Measurements from ENCODE around the gene TRUB2.
A peak's percentile ranks its signal among the peaks of the same experiment; 100 is the strongest.

The TRUB2 gene, protein sequence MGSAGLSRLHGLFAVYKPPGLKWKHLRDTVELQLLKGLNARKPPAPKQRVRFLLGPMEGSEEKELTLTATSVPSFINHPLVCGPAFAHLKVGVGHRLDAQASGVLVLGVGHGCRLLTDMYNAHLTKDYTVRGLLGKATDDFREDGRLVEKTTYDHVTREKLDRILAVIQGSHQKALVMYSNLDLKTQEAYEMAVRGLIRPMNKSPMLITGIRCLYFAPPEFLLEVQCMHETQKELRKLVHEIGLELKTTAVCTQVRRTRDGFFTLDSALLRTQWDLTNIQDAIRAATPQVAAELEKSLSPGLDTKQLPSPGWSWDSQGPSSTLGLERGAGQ

DNA sequence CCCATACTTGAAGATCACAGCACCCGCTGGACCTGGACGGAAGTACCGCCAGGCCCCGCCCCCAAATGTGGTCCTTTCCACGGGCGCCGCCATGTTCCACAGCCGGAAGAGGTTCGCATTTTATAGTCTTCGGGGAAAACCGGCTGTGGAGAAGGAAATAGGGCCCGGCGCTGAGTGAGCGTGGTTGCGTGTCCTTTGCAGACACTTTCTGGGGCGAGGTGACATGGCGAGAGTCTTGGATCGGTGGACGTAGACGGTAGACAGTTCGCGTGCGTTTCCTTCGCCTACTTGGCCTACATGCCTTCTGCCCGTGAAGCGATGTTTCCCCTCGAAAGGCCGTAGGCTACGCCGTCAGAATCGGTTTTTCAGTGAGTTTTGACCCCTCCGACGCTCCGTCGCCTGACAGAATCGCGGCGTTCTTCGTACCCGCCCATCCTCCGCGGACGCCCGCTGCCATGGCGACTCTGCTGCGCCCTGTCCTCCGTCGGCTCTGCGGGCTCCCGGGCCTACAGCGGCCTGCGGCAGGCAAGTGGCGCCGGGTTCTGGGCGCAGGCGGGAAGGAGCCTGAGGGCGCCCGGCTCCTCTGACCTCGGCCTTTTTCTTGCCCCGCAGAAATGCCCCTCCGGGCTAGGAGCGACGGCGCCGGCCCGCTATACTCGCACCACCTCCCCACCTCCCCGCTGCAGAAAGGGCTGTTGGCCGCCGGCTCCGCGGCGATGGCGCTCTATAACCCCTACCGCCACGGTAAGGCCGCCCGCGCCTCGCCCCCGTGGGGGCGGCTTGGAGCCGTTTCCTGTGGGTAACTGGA is at the start of gene TRUB2, which contains the start of gene COQ4:
TSS of gene TRUB2 (minus strand) at position 44 of the 808 bp plus-strand sequence. CDS start at position 5, 39 bp downstream.
TSS of gene COQ4 (plus strand) at position 436 of the 808 bp plus-strand sequence. CDS start at position 456, 20 bp downstream.
- DNase-seq (ENCODE audit: low read depth in 2 of 2), result peak; percentile 79 to 87

DNA sequence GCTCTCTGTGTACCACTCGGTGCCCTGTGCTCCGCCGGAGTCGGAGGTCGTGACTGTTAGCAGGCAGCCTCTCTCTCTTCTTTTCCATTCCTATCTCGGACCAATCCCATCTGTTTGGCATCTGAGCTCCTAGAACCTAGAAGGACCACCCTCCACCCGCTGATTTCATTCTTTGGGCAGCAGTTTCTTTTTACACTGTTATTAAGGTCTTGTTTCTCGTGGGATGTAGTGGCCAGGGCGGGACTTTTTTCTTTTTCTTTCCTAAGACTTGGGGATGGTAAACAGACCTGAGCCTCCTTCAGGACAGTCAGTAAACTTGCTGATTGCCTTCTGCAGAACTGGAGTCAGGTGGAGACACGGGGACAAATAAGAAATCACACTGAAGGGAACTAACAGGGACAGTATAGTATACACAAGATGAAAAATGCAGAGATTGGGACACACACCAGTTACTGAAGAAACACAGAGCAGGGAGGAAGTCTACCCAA is 49.4 kb upstream of the TRUB2 start:
- no peak for DNase-seq (ENCODE audit: low read depth in 2 of 2)

DNA sequence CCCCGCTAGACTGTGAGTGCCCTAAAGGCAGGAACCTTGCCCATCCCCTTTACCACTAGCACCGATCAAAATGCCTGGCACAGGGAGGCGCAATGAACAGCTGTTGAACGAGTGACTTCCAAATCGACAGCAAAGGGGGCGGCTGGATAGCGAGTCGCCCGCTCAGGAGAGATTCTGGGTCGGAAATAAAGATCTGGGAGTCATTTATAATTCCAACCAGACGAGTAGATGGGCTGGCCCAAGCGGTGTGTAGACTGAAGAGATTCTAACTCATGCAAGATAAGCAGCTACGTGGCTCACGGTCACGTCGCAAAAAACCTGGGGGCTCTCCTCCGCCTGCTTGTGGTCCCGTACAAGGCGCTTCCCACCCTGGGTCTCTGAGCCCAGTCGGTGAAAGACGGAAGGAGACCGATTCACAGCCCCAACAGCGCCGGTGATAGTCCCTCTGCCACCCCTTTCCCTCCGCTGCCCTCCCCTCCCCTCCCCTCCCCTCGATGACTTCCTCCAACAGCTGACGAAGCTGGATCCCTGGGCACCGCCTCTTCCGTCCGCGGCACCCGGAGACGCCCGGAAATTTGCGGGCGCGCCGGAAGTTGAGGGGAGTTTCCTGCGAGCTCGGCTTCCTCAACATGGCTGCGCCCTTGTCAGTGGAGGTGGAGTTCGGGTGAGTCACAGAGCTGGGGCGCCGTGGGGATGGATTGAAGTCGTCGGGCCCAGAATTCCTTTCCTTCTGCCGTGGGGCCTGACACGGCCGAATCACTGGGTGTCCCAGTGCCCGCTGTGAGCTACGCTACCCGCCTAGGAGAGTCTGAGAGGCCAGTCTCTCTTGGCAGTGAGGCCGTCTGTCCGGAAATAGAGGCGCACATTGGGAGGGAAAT is 48.7 kb upstream of the TRUB2 start, which contains the start of gene URM1:
TSS of gene URM1 (plus strand) at position 623 of the 878 bp plus-strand sequence. CDS start at position 630, 7 bp downstream.
- peak; percentile 80 to 86 for DNase-seq (ENCODE audit: low read depth in 2 of 2)

DNA sequence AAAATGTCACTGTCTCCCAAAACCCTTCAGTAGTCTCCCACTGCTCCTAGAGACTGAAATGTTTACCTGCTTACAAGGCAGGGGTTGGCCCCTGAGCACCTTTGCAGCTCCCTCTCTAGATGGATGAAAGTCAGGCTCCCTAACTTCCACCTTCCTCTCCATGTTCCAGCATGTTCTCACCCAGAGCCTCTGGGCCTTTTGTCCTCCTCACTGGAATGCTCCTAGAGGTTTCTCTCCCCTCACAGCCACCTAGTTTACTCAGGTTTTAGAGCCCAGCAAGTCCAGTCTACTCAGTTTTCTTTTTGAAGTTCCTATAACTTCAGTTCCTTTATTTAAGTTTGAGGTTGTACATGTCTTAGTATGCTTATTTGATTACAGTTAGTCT is 48.1 kb upstream of the TRUB2 start:
- DNase-seq (ENCODE audit: low read depth in 2 of 2), result no peak

DNA sequence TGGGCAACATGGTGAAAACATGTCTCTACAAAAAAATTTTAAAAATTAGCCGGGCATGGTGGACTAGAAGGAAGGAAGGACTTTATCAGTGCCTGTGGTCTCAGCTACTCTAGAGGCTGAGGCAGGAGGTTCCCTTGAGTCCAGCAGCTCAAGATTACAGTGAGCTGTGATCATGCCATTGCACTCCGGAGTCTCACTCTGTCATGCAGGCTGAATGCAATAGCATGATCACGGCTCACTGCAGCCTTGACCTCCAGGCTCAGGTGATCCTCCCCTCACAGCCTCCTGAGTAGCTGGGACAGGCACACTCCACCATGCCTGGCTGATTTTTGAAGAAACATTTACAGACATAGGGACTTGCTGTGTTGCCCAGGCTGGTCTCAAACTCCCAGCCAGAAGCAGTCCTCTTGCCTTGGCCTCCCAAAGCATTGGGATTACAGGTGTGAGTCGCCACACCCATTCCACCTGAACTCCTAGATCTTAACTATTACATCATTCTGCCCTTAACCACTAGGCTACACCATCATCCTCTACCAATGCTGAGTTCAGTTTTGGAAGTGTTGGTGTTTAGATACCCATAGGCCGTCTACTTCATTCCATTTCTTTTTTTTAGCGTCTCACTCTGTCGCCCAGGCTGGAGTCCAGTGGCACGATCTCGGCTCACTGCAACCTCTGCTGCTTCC is 46.9 kb upstream of the TRUB2 start:
- DNase-seq (ENCODE audit: low read depth in 2 of 2), result no peak

DNA sequence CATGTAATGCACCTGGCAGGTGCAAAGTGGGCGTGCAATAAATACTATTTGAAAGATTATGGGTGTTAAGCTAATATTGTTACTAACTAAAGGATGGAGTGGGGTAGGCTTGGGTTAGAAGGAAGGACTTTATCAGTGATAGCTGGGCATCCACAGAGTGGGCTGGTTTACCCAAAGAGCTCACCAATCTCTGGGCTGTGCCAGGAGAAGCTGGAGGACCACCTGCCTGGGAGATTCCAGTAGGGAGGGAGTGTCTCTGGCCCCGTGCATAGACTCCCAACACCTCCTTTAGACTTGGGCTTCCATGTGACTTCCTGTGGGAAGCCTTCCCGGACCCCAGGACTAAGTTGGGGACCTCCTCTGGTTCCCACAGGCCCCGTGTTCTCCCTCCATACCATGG is 43.3 kb upstream of the TRUB2 start:
- no peak for DNase-seq (ENCODE audit: low read depth in 2 of 2)

DNA sequence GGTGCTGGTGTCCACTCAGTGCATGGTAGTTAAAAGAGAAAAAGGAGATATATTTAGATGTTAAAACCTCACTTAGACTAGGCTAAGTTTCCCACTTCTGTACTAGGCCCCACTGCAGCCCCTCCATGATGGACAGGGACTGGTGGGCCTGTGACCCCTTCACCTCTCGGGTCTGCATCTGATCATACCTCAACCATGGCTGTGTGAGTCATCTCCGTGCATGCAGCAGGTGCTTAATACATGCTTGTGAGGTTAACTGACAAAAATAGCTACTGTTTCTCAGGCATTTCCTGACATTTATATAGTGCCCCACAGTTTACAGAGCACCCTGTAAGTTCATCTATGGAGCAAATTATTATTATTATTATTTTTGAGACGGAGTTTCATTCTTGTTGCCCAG is 40.5 kb upstream of the TRUB2 start:
- no peak for DNase-seq (ENCODE audit: low read depth in 2 of 2)

DNA sequence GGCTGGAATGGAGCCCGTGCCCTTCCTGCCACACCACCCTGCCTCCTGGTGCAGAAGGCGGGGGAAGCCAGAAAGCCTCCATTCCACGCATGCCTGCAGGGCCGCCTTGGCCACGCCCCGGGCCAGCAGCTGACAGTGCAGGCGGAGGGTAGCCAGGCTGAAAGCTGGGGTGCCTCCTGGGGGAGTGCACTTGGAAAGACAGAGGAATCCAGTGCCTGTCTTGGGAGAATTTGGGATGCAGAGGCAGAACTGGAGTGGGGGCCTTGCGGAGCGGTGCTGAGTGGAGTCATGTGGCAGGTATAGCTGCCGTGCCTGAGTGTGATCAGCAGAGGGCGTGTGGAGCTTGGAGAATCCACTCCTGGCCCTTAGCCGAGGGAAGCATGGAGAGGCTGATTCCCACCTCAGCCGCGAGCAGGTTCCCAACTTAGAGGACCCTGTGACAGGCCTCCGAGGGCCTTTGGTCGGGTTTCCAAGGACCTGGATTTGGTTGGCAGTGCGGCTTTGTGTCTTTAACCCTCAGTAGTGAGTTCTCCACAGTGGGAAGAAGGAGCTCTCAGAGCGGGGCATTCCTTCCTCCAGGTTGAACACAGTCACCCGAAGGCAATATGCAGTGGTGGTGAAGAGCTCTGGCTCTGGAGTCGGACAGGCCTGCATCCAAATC is 39.9 kb upstream of the TRUB2 start:
- peak in 1 of 2 donors; percentile 24 for DNase-seq (ENCODE audit: low read depth in 2 of 2)

DNA sequence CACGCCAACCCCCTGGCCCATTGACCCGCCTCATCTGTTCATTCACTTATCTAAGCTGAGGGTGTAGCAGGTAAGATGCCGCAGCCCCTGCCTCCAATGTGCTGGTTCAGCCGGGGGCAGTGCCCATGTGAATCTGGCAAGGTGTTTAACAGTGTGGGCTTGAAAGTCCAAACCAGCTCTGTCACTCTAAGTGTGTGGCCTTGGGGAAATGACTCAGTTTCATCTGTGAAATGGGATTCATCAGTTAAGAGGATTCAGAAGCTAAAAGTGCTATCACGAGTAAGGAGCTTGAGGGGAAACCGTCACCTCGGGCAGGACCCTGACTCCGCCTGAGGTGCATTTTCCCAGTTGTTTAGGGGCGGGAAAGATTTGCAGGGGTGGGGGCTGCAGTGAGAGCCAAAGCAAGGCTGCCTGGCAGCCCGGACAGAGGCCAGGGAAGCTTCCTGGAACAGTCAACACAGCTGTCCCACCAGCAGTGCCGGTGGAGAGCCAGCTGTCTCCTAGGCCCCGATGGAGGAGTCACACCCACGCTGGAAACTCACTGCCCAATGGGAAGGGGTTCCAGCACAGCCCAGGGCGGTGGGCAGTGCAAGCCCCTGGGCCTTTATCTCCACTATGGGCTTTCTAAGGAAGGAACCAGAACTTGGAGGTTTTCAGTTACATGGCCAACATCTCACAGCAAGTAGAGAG is 39.2 kb upstream of the TRUB2 start:
- DNase-seq (ENCODE audit: low read depth in 2 of 2), result no peak

DNA sequence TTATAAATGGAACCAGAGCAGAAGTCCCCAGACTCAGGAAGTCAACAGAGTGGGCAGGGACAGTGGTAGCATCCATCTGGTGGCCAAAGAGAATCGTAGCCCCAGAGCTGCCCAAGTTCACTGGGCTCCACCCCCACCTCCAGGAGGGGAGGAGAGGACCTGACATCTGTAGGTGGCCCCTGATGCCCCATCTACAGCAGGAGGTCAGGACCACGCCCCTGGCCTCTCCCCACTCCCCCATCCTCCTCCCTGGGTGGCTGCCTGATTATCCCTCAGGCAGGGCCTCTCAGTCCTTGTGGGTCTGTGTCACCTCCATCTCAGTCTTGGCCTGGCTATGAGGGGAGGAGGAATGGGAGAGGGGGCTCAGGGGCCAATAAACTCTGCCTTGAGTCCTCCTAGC is 38.6 kb upstream of the TRUB2 start:
- no peak for DNase-seq (ENCODE audit: low read depth in 2 of 2)

DNA sequence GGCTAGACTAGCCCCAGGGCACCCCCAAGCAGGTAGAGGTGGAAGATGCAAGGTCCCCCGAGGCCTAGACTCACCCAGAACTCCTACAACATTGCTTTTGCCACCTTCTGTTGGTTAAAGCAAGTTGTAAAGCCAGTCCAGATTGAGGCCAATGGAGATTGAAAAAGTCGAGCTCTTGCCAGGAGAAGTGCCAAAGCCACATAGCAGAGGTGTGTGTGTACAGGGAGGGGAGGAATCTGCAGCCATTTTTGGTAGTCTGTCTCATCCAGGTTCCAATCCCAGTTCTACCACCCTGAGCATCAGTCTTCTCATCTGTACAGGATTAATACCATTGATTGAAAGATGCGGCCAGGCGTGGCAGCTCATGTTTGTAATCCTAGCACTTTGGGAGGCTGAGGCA is 36.6 kb upstream of the TRUB2 start:
- no peak for DNase-seq (ENCODE audit: low read depth in 2 of 2)

DNA sequence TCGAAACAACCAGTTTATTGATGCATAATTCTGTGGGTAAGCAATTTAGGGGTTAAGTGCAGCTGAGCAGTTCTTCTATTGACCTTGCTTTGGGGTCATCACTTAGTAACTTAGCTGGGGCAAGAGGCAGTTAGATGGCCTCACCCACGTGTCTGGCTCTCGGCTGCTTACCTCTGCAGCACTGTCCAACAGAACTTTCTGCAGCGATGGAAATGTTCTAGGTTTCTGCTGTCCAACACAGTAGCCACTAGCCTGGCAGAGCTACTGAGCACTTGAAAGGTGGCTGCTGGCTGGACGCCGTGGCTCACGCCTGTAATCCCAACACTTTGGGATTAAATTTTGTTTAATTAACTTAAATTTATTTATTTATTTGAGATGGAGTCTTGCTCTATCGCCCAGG is 35.8 kb upstream of the TRUB2 start:
- no peak for DNase-seq (ENCODE audit: low read depth in 2 of 2)

DNA sequence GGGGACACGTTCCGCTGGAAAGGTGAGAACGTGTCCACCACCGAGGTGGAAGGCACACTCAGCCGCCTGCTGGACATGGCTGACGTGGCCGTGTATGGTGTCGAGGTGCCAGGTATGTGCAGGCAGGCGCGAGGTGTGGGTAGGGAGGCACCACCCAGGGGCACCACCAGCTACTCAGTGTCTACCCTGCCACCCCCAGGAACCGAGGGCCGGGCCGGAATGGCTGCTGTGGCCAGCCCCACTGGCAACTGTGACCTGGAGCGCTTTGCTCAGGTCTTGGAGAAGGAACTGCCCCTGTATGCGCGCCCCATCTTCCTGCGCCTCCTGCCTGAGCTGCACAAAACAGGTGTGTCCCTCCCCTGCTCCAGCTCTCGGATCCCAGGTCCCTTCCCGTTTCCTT is 33.2 kb upstream of the TRUB2 start:
- DNase-seq (ENCODE audit: low read depth in 2 of 2), result no peak

DNA sequence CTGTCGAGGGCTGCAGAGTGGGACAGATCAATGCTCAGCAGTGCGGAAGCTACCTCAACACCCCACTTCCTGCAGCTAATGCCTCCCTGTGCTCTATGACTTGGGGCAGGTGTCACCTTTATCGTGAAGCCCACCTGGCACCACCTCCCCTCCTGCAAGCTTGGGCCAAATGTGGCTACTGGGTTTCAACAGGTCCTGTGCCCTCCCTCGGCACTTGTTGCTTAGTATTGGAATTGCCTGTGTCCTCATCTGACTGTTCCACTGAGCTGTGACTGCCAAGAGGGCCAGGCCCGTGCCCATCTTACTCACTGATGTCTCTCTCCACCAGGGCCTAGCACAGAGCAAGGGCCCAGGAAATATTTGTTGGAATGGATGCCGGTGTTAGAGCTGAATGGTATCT is 27.5 kb upstream of the TRUB2 start:
- no peak for DNase-seq (ENCODE audit: low read depth in 2 of 2)

DNA sequence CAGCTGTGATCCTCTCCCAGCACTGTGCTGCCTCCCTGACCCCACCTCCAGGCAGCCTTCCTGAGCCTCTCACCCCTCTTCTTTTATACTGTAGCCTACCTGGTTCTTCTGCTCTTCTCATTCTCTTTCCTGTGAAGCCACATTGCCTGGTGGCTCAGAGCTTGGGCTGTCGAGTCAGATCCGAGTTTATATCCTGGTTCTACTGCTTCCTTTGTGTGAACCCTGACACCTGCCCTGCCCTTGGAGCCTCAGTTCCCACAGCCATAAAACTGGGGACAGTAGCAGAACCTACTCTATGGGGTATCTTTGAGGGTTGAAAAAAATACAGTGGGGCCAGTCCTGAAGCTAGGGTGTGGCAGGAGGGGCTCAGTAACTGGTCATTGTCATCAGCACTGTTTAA is 26.9 kb upstream of the TRUB2 start:
- DNase-seq (ENCODE audit: low read depth in 2 of 2), result no peak

DNA sequence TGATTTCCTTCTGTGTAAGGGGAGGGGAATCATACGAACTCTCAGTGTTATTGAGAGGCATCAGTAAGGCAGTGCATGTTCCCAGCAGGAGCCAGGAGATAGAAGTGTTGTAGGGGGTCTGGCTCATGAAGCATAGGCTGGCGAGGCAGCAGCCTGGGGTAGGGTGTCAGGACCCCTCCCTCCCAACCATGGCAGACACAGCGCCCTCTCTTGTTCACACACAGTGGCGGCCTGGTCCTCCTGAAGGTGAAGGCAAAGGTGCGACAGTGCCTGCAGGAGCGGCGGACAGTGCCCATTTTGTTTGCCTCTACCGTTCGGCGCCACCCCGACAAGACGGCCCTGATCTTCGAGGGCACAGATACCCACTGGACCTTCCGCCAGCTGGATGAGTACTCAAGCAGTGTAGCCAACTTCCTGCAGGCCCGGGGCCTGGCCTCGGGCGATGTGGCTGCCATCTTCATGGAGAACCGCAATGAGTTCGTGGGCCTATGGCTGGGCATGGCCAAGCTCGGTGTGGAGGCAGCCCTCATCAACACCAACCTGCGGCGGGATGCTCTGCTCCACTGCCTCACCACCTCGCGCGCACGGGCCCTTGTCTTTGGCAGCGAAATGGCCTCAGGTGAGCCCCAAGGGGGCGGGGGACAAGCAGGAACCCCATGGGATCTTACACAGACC is 22.8 kb upstream of the TRUB2 start:
- no peak for DNase-seq (ENCODE audit: low read depth in 2 of 2)

DNA sequence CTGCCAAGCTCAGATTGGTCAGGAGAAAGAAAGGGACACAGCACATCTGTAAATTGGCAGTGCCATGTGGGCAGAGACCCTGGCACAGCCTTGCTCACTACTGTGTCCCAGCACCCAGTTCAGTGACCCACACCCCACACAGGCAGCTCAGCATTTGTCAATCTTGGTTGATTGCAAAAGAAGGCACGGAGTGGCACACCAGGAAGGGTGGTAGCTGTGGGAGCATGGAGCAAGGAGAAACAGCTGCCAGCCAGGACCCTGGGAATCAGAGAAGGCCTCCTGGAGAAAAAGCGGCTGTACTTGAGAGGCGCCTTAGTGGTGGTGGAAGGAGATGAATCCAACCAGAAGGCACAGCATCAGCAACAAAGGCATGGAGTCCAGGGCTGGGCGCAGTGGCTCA is 21.6 kb upstream of the TRUB2 start:
- no peak for DNase-seq (ENCODE audit: low read depth in 2 of 2)

DNA sequence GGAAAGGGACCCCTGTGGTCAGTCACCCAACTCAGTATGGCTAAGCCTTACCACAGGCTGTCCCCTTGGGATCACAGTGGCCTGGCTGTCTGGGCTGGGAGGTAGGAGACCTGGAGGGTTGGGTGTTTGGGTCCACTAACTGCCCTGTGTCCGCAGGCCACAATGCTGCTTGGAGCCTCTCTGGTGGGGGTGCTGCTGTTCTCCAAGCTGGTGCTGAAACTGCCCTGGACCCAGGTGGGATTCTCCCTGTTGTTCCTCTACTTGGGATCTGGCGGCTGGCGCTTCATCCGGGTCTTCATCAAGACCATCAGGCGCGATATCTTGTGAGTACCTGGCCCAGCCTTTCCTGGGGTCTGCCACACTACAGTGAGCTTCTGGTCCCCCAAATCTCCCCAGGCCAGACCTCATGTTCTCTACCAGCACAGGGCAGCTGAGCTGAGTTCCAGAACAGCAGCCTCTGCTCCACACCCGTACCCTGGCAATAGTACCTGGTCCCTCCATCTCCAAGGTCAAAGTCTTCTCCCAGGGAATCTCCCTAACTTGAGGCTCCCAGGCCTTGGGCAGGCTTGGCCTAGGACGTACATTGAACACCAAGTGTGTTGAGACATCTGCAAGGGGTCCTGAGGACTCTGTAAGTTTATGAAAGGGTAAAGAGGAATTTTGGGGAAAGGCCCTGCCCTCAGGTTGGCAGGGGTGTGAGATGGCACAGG is 20.9 kb upstream of the TRUB2 start:
- no peak for DNase-seq (ENCODE audit: low read depth in 2 of 2)

DNA sequence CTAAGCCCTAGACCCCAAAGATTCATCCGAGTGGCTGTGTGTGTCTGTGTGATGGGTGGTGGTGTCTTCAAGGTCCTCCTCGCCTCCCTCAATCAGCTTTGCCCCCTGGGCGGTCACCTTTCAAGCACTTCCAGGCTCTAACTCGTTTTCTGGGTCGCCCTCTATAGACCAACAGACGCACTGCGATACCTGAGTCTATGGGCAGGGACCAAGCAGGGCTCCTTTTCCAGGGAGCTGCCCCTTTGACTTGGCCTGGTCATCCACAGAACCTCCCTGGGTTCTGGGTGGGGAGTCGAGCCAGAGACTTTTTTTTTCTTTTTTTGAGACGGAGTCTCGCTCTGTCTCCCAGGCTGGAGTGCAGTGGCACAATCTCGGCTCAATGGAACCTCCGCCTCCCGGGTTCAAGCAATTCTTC is 19.2 kb upstream of the TRUB2 start:
- peak in 1 of 2 donors; percentile 26 for DNase-seq (ENCODE audit: low read depth in 2 of 2)
